ENCODE measurements around the gene TMEM150C.

TMEM150C gene

GRCh38 chr4:82515705-82516104 lies 46.1 kb downstream of the TMEM150C start:
- Histone ChIP-seq H3K27ac (ENCODE audit: poor library complexity, severe bottlenecking) (no peak overlapping the region), H3K4me1 (ENCODE audit: insufficient read depth, poor library complexity, severe bottlenecking) (no peaks in the 10 kb centered on the region), H3K36me3 (ENCODE audit: low read depth) (no peaks in the 10 kb centered on the region), H3K27me3 (ENCODE audit: insufficient read depth, poor library complexity, severe bottlenecking) (no peaks in the 10 kb centered on the region), H3K9me3 (ENCODE audit: severe bottlenecking) (no peaks in the 10 kb centered on the region), H3K4me3 (ENCODE audit: severe bottlenecking) (no peak overlapping the region)
- DNase-seq (ENCODE audit: low spot score) (no peak), ATAC-seq (ENCODE audit: low read depth) (no peak)
- TF ChIP-seq CTCF (IDR thresholded peaks at IDR 0.05; ENCODE audit: poor library complexity, severe bottlenecking), result no peak

GRCh38 chr4:82513382-82513781 lies 48.4 kb downstream of the TMEM150C start:
- no peak for TF ChIP-seq CTCF (IDR thresholded peaks at IDR 0.05; ENCODE audit: poor library complexity, severe bottlenecking)
- Histone ChIP-seq H3K36me3 (ENCODE audit: low read depth) (no peaks in the 10 kb centered on the region), H3K27ac (ENCODE audit: poor library complexity, severe bottlenecking) (no peak overlapping the region), H3K27me3 (ENCODE audit: insufficient read depth, poor library complexity, severe bottlenecking) (no peaks in the 10 kb centered on the region), H3K4me3 (ENCODE audit: severe bottlenecking) (no peak overlapping the region), H3K9me3 (ENCODE audit: severe bottlenecking) (no peaks in the 10 kb centered on the region), H3K4me1 (ENCODE audit: insufficient read depth, poor library complexity, severe bottlenecking) (no peaks in the 10 kb centered on the region)
- ATAC-seq (ENCODE audit: low read depth) (no peak), DNase-seq (ENCODE audit: low spot score) (no peak)

DNA sequence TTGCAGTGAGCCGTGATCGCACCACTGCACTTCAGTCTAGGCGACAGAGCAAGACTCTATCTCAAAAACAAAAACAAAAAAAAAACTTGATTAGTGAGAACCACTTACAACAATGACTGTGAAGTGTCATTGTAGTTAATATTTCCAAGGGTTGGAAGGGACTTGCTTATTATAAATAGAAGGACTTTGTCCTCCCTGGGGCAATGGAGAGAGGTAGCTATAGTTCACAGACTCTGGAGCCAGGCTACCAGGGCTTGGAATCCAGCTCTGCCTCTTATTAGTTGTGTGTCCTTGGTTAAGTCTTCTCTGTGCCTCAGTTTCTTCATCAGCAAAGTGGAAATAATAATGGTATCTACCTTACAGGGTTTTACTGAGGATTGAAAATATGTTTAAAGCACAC lies 51.6 kb downstream of the TMEM150C start:
- no peak overlapping the region for H3K4me3 ChIP-seq (ENCODE audit: severe bottlenecking)
- no peak for ATAC-seq (ENCODE audit: low read depth)
- no peak for DNase-seq (ENCODE audit: low spot score)
- TF ChIP-seq CTCF (IDR thresholded peaks at IDR 0.05; ENCODE audit: poor library complexity, severe bottlenecking), result no peak
- H3K4me1 ChIP-seq (ENCODE audit: insufficient read depth, poor library complexity, severe bottlenecking), result no peaks in the 10 kb centered on the region
- no peaks in the 10 kb centered on the region for H3K9me3 ChIP-seq (ENCODE audit: severe bottlenecking)
- H3K27ac ChIP-seq (ENCODE audit: poor library complexity, severe bottlenecking), result no peak overlapping the region
- no peaks in the 10 kb centered on the region for H3K27me3 ChIP-seq (ENCODE audit: insufficient read depth, poor library complexity, severe bottlenecking)
- no peaks in the 10 kb centered on the region for H3K36me3 ChIP-seq (ENCODE audit: low read depth)

DNA sequence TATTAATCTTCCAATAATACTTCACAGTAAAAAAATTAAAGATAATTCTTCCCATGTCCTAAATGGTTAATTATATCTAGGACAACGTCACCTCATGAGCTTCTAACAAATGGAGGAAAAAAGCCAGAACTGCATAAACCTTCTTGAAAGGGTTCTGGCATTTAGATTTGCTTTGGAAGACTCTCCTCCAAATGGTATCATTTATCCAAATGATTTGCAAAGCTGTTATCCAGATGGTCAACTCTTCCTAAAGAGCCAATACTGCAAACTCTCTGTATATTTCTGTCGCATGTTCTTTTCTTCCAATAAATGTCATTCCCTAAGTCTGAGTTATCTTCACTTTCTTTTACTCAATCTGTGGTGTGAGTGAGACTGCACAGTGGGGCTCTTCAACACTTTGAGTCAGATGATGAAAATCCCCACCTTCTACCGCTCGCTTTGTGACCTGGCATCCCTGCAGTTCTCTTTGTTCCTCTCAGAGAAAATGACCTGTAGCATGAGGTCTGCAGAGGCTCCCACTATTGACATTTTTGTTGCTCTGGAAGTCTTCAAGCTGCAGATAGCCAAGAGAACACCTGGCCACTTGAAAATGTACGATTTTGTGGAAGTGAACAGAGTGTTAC lies 52.9 kb downstream of the TMEM150C start:
- Histone ChIP-seq H3K4me1 (ENCODE audit: insufficient read depth, poor library complexity, severe bottlenecking) (no peaks in the 10 kb centered on the region), H3K27me3 (ENCODE audit: insufficient read depth, poor library complexity, severe bottlenecking) (no peaks in the 10 kb centered on the region), H3K27ac (ENCODE audit: poor library complexity, severe bottlenecking) (no peak overlapping the region), H3K4me3 (ENCODE audit: severe bottlenecking) (no peak overlapping the region), H3K36me3 (ENCODE audit: low read depth) (no peaks in the 10 kb centered on the region), H3K9me3 (ENCODE audit: severe bottlenecking) (no peaks in the 10 kb centered on the region)
- DNase-seq (ENCODE audit: low spot score) (no peak), ATAC-seq (ENCODE audit: low read depth) (no peak)
- TF ChIP-seq CTCF (IDR thresholded peaks at IDR 0.05; ENCODE audit: poor library complexity, severe bottlenecking), result no peak

DNA sequence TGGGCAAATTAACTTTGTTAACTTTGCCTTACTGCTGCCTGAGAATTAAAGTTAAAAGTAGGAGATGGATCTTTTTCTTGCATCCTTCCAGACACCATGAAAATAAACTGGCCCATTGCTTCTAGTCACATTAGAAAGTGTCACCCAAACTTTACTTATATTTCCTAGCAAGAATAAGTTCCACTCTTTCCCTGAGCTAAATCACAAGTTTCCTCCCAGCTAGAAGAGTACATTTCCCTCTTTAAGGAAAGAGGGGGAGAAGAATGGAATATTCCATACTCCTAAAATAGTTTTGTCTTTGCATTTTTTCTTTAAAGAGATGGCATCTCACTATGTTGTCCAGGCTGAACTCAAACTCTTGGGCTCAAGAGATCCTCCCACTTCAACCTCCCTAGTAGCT lies 53.8 kb downstream of the TMEM150C start:
- ATAC-seq (ENCODE audit: low read depth) (no peak), DNase-seq (ENCODE audit: low spot score) (no peak)
- Histone ChIP-seq H3K36me3 (ENCODE audit: low read depth) (no peaks in the 10 kb centered on the region), H3K9me3 (ENCODE audit: severe bottlenecking) (no peaks in the 10 kb centered on the region), H3K4me3 (ENCODE audit: severe bottlenecking) (no peak overlapping the region), H3K27me3 (ENCODE audit: insufficient read depth, poor library complexity, severe bottlenecking) (no peaks in the 10 kb centered on the region), H3K4me1 (ENCODE audit: insufficient read depth, poor library complexity, severe bottlenecking) (no peaks in the 10 kb centered on the region), H3K27ac (ENCODE audit: poor library complexity, severe bottlenecking) (no peak overlapping the region)
- TF ChIP-seq CTCF (IDR thresholded peaks at IDR 0.05; ENCODE audit: poor library complexity, severe bottlenecking), result no peak
